HepG2 (cell line): ENCODE data around the gene HOXA13. TPM values are rescaled to one million over a fixed set of nuclear protein-coding genes. Genes with fewer than 3 reads are reported as not detected.
A peak's percentile ranks its signal among the peaks of the same experiment; 100 is the strongest.

ENCODE experiments used
- ATAC-seq: fragments of 200-7000 bp; cut with Tn5 transposase; 3 replicates; pipeline ENCODE4 v1.9.1; 2020; ENCODE audit warnings: mild to moderate bottlenecking, moderate library complexity
- BruUV-seq: library from RNA; stranded (reverse); fragments of 400-500 nt; replicated peaks from 2 replicates; lab custom pipeline; 2021; lab: Mats Ljungman, UMichigan
- CTCF ChIA-PET: fragments of 300-600 bp; formaldehyde crosslinking; extraction: SDS; loops from one replicate; lab custom pipeline; 2021; ENCODE audit warnings: low total read pairs, inconsistent platforms, low intra/inter-chr PET ratio; lab: Yijun Ruan, JAX
- POLR2A ChIA-PET: fragments of 350-600 bp; sonication (Branson Sonifier 250); formaldehyde crosslinking; loops from one replicate; lab custom pipeline; 2020; ENCODE audit warnings: antibody characterized with exemption, inconsistent platforms; lab: Yijun Ruan, JAX
- DNase-seq: peaks from one replicate; pipeline ENCODE4 v3.0.0-alpha.2; 2015; ENCODE audit warnings: low spot score
- FAIRE-seq: peaks from 3 replicates; lab custom pipeline; 2011; peaks lifted over from hg19 to GRCh38; lab: Jason Lieb, UNC
- H2AFZ ChIP-seq: one replicate; pipeline ENCODE4 v1.6.1; 2011; ENCODE audit warnings: low read length, inconsistent platforms
- H3K27ac ChIP-seq: fragments of 300-600 bp; 3 replicates; pipeline ENCODE4 v1.8.0; 2011; ENCODE audit warnings: mixed run types, mild to moderate bottlenecking, mixed read lengths, low read length, inconsistent platforms; ENCODE audit not compliant: insufficient read depth; ENCODE audit errors: extremely low read length
- H3K27me3 ChIP-seq, 2 experiments: fragments of 200-600 bp in 1 of 2; 2 replicates in 1 of 2; 3 replicates in 1 of 2; pipeline versions ENCODE4 v1.6.0 to v1.8.0; 2011; ENCODE audit warnings: low read length in 2 of 2, mild to moderate bottlenecking in 2 of 2, moderate library complexity in 2 of 2, inconsistent platforms in 1 of 2; ENCODE audit not compliant: insufficient read depth in 2 of 2, control insufficient read depth in 1 of 2
- H3K36me3 ChIP-seq, 2 experiments: fragments of 200-600 bp in 1 of 2; replicated peaks in 1 of 2; 2 replicates in 1 of 2; 3 replicates in 1 of 2; pipeline versions ENCODE4 v1.5.1 to v1.8.0; 2011; ENCODE audit warnings: low read length in 2 of 2, inconsistent platforms in 1 of 2; ENCODE audit not compliant: insufficient read depth in 2 of 2, control insufficient read depth in 1 of 2
- H3K4me1 ChIP-seq: 2 replicates; pipeline ENCODE4 v1.5.1; 2012; ENCODE audit warnings: low read length, inconsistent platforms; ENCODE audit not compliant: insufficient read depth
- H3K4me2 ChIP-seq: 2 replicates; pipeline ENCODE4 v1.6.0; 2011; ENCODE audit warnings: low read depth, low read length, inconsistent platforms
- H3K4me3 ChIP-seq, 3 experiments: fragments of 200-600 bp in 1 of 3; sonication (generic), shearing (Covaris generic) in 1 of 3; replicated peaks in 1 of 3; 2 replicates each; pipeline ENCODE4 v1.5.1; 2011 to 2016; ENCODE audit warnings: low read length in 3 of 3, inconsistent platforms in 2 of 3, low read depth in 2 of 3, mild to moderate bottlenecking in 2 of 3, control low read depth in 1 of 3, mixed read lengths in 1 of 3; ENCODE audit not compliant: insufficient read depth in 1 of 3
- H3K79me2 ChIP-seq: one replicate; pipeline ENCODE4 v1.6.1; 2011; ENCODE audit warnings: low read length, inconsistent platforms; ENCODE audit not compliant: insufficient read depth
- H3K9ac ChIP-seq: 2 replicates; pipeline ENCODE4 v1.6.0; 2011; ENCODE audit warnings: mild to moderate bottlenecking, low read depth, low read length, inconsistent platforms; ENCODE audit not compliant: insufficient read depth
- H3K9me3 ChIP-seq: 2 replicates; pipeline ENCODE4 v1.5.1; 2012; ENCODE audit warnings: mild to moderate bottlenecking, low read length
- H4K20me1 ChIP-seq: 2 replicates; pipeline ENCODE4 v1.6.0; 2011; ENCODE audit warnings: inconsistent platforms, mild to moderate bottlenecking, low read length, moderate library complexity; ENCODE audit not compliant: insufficient read depth
- ATRX ChIP-seq: sonication (generic); formaldehyde crosslinking; IDR thresholded peaks from 2 replicates; pipeline ENCODE4 v1.4.0; 2020; ENCODE audit warnings: missing genetic modification reagents, borderline replicate concordance
- BCLAF1 ChIP-seq: fragments of 450-650 bp; IDR thresholded peaks from 2 replicates; pipeline ENCODE4 v1.6.1; 2017; ENCODE audit warnings: mild to moderate bottlenecking
- BORCS8-MEF2B ChIP-seq: sonication (generic); formaldehyde crosslinking; IDR thresholded peaks from 2 replicates; pipeline ENCODE4 v1.8.0; 2022; ENCODE audit warnings: mild to moderate bottlenecking, missing genetic modification reagents
- HIC2 ChIP-seq: sonication (generic); formaldehyde crosslinking; IDR thresholded peaks from 2 replicates; pipeline ENCODE4 v1.9.0; 2022; ENCODE audit warnings: low read depth, missing genetic modification reagents
- MZF1 ChIP-seq: sonication (generic); formaldehyde crosslinking; IDR thresholded peaks from 2 replicates; pipeline ENCODE4 v1.8.1; 2023; ENCODE audit warnings: mild to moderate bottlenecking, missing genetic modification reagents, borderline replicate concordance
- NFE2 ChIP-seq: sonication (generic); formaldehyde crosslinking; IDR thresholded peaks from 2 replicates; pipeline ENCODE4 v1.4.0; 2020; ENCODE audit warnings: missing genetic modification reagents
- RBM22 ChIP-seq: fragments of 200-400 bp; formaldehyde crosslinking; optimal IDR thresholded peaks from 2 replicates; pipeline ENCODE3; 2017; ENCODE audit warnings: mild to moderate bottlenecking, low read length, moderate library complexity
- SATB2 ChIP-seq: sonication (generic); formaldehyde crosslinking; IDR thresholded peaks from 2 replicates; pipeline ENCODE4 v1.5.0; 2020; ENCODE audit warnings: missing genetic modification reagents
- SMAD1 ChIP-seq: sonication (generic); formaldehyde crosslinking; IDR thresholded peaks from 2 replicates; pipeline ENCODE4 v1.4.0; 2020; ENCODE audit warnings: missing genetic modification reagents, low read depth, mild to moderate bottlenecking, borderline replicate concordance
- TBX2 ChIP-seq: sonication (generic); formaldehyde crosslinking; IDR thresholded peaks from 2 replicates; pipeline ENCODE4 v1.5.0; 2020; ENCODE audit warnings: missing genetic modification reagents, mild to moderate bottlenecking, borderline replicate concordance
- THRA ChIP-seq: sonication (generic); formaldehyde crosslinking; IDR thresholded peaks from 2 replicates; pipeline ENCODE4 v1.4.0; 2020; ENCODE audit warnings: missing genetic modification reagents, borderline replicate concordance
- ZBTB7B ChIP-seq: sonication (generic); formaldehyde crosslinking; IDR thresholded peaks from 2 replicates; pipeline ENCODE4 v1.4.0; 2020; ENCODE audit warnings: missing genetic modification reagents
- ZNF205 ChIP-seq: IDR thresholded peaks from 2 replicates; pipeline ENCODE4 v1.6.1; 2018; ENCODE audit warnings: missing biosample characterization, missing genetic modification reagents
- ZNF343 ChIP-seq: sonication (generic); formaldehyde crosslinking; IDR thresholded peaks from 2 replicates; pipeline ENCODE4 v1.4.0; 2020; ENCODE audit warnings: mild to moderate bottlenecking, missing genetic modification reagents
- ZNF431 ChIP-seq: sonication (generic); formaldehyde crosslinking; IDR thresholded peaks from 2 replicates; pipeline ENCODE4 v1.9.0; 2022; ENCODE audit warnings: missing genetic modification reagents, low read depth, mild to moderate bottlenecking, borderline replicate concordance
- WGBS: methylation state at CpG from one replicate; pipeline ENCODE4 v1.1.6; 2017; ENCODE audit warnings: low lambda C conversion rate; 5-methylcytosine and 5-hydroxymethylcytosine counted together
- in situ Hi-C: cut with HindIII; loops from 2 replicates; pipeline ENCODE4 v1.10.0; 2017; ENCODE audit warnings: low pct_unique_long_range_greater_than_20kb; ENCODE audit not compliant: extremely low pct_ligation_motif_present
- intact Hi-C: fragments of 100-400 bp; cut with micrococcal nuclease; formaldehyde crosslinking; loops from one replicate; pipeline ENCODE4 v1.10.0; 2022; ENCODE audit not compliant: unreplicated experiment
- polyA plus RNA-seq, 8 experiments: library from polyadenylated mRNA; depleted of rRNA in 3 of 8; stranded (reverse) in 7 of 8; unstranded in 1 of 8; fragments of >200 nt; fragmentation: Illumina TruSeq in 4 of 8; extraction: Trizol in 4 of 8; gene quantifications; 2 replicates each; pipeline versions ENCODE4 v1.2.1 to v1.2.3, GENCODE V29; 2011 to 2016; ENCODE audit warnings: low read depth in 4 of 8, missing spikeins in 1 of 8, mixed read lengths in 1 of 8; ENCODE audit not compliant: insufficient read depth in 1 of 8
- total RNA-seq, 5 experiments: library from RNA; depleted of rRNA; stranded (reverse); fragments of >200 nt; fragmentation: Illumina TruSeq; extraction: Trizol; gene quantifications; 2 replicates each; pipeline ENCODE4 v1.2.3, GENCODE V29; 2016; ENCODE audit warnings: low read depth in 1 of 5

Gene HOXA13
- total and polyA plus RNA-seq, 2 of the 13 experiments (the other 11 are each of a cell fraction or from before 2014, with no cell fraction given) = 0.01 to 0.04 TPM

GRCh38 chr7:27160145-27160545 lies 39.7 kb downstream of the HOXA13 start:
- POLR2A ChIA-PET = interaction anchor here (1.3 kb wide), 1 partner anchor 10 kb away, joined by 10 read pairs; no protein-coding TSS in a partner anchor
- TF ChIP-seq THRA (CRISPR knock-in tag) (no peak), ZNF343 (CRISPR knock-in tag) (no peak), HIC2 (CRISPR knock-in tag) (no peak), MZF1 (CRISPR knock-in tag) (no peak), BORCS8-MEF2B (CRISPR knock-in tag) (no peak), ZNF431 (CRISPR knock-in tag) (no peak), BCLAF1 (no peak), SMAD1 (CRISPR knock-in tag) (no peak), ZNF205 (CRISPR knock-in tag) (no peak), ATRX (CRISPR knock-in tag) (no peak), SATB2 (CRISPR knock-in tag) (no peak), RBM22 (no peak), NFE2 (no peak), ZBTB7B (CRISPR knock-in tag) (no peak), TBX2 (CRISPR knock-in tag) (no peak)
- TF ChIP-seq, all 625 proteins: peak for 0
- H3K9ac ChIP-seq = no peak overlapping the region
- H3K9me3 ChIP-seq = no peaks in the 10 kb centered on the region
- in situ Hi-C loops = loop anchor here (25.0 kb wide), 1 partner anchor 1073 kb away; no protein-coding TSS in a partner anchor
- H3K4me3 ChIP-seq = peak overlapping the region in 1 of 3 experiments; percentile 68; a peak in 1 of 6 replicates
- CTCF ChIA-PET = interaction anchor here (1.3 to 1.7 kb wide), 7 partner anchors 9 to 790 kb away, joined by 3 to 13 read pairs (median 8); no protein-coding TSS in a partner anchor
- no TSS peak for BruUV-seq
- peak overlapping the region; percentile 85 for H3K4me2 ChIP-seq
- DNase-seq (no peak), ATAC-seq (no peak), FAIRE-seq (no peak)
- no peak overlapping the region for H3K27ac ChIP-seq
- H3K4me1 ChIP-seq = peaks cover 14% of the 10 kb centered on the region
- H4K20me1 ChIP-seq = no peaks in the 10 kb centered on the region
- H3K79me2 ChIP-seq = no peaks in the 10 kb centered on the region
- 90% methylated on average over 23 of the region's 23 CpGs for WGBS
- no peaks in the 10 kb centered on the region for H3K36me3 ChIP-seq
- intact Hi-C loops = loop anchor here (5.0 kb wide), 1 partner anchor 478 kb away; no protein-coding TSS in a partner anchor
- no peak overlapping the region for H2AFZ ChIP-seq
- H3K27me3 ChIP-seq = peaks cover 4 to 44% of the 10 kb centered on the region in 2 experiments
